GM13976 (cell line): Measurements from ENCODE around the gene NT5C2.

Experiments used
- DNase-seq: peaks from one replicate; pipeline ENCODE4 v3.0.0; 2012; ENCODE audit warnings: low spot score
- CTCF ChIP-seq: IDR thresholded peaks from 2 replicates; pipeline ENCODE4 v1.5.1; 2012; ENCODE audit warnings: borderline replicate concordance, mild to moderate bottlenecking; ENCODE audit not compliant: insufficient read depth; ENCODE audit errors: extremely low read depth, missing control alignments, control extremely low read depth
- in situ Hi-C: fragments of 300-500 bp; cut with MboI; formaldehyde crosslinking; loops from one replicate; pipeline ENCODE4 v1.12.0; 2022; ENCODE audit warnings: low sequenced_read_pairs, mixed read lengths, inconsistent platforms; ENCODE audit not compliant: unreplicated experiment

NT5C2 gene

GRCh38 chr10:103079100-103079499, 114.0 kb downstream of the NT5C2 start:
- no peak for TF ChIP-seq CTCF
- in situ Hi-C loops: no loop called here

DNA sequence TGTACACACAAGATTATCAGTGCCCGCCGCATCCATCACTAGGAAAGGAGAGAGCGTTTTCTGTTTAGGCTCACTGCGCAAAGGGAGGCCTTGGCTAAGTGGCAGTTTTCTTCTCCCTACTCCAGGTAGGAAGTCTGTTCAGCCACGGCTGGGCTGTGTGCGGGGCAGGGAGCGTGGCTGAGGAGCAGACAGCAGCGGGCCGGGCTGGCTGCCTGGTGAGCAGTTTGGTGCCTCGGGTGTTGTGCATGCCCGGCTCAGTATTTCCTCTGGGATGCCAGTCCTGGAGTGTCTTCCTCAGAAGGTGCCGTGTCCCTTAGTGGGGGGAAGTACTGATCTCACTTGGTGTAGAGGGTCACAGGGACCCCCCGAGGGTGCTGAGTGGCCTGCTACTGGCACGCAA, 114.4 kb downstream of the NT5C2 start:
- TF ChIP-seq CTCF: no peak
- DNase-seq: no peak
- in situ Hi-C loops: no loop called here

More at GRCh38 chr10:103079100-103079499, 114.0 kb downstream of the NT5C2 start:
- no peak for DNase-seq

DNA sequence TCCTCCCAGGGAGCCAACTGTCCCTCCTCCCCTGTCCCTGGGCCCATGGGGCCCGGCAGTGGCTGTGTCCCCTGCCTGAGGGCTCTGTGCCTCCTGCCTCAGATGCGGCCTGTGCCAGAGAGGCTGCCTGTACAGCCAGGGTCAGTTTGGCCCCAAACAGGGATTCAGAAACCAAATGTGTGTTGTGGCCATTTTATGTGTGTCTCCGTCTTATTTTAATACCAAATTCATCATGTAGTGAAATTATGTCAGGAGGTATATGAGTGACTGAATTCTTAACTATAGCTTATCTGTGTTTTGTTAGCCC, 114.8 kb downstream of the NT5C2 start:
- DNase-seq: no peak
- TF ChIP-seq CTCF: no peak
- in situ Hi-C loops: no loop called here

GRCh38 chr10:103077491-103078308, 115.4 kb downstream of the NT5C2 start:
- in situ Hi-C loops: no loop called here

DNA sequence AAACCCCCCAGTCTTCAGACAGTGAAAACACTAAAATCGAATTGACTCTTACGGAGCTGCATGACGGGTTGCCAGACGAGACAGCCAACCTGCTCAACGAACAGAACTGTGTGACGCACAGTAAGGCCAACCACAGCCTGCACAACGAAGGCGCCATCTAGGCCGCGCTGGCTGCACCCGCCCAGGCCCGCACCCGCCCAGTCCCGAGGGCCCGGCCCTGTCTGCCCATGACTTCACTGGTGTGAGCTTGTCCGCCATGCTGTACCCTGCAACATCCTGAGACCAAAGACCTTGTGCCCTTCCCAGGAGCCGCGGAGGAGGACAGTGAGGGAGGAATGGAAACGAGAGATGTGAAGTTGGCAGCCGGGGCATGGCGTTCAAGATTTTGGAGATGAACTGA, 116.1 kb downstream of the NT5C2 start:
- in situ Hi-C loops: no loop called here

More at GRCh38 chr10:103077491-103078308, 115.4 kb downstream of the NT5C2 start:
- no peak for TF ChIP-seq CTCF
- no peak for DNase-seq

DNA sequence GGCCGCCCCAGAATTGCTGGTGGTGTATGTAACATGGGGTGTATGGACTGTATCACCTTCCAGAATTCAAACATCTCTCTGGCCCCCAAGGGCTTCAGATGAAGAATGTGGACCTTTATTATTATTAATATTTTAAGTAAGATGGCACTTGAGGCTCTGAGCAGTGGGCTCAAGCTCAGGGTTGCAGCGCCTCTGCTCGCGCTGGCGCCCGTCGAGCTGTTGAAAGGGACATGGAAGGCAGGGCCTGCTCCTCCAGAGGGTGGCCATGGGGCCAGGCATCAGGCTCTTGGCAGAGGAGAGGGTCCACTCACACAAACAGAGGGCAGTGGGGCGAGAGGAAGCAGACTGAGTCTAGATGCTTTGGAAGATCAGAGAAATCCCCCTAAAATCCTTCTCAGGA, 120.2 kb downstream of the NT5C2 start:
- TF ChIP-seq CTCF: no peak

More for the DNA sequence above, 116.1 kb downstream of the NT5C2 start:
- TF ChIP-seq CTCF: no peak
- no peak for DNase-seq

More for the DNA sequence above, 120.2 kb downstream of the NT5C2 start:
- in situ Hi-C loops: no loop called here
- DNase-seq: no peak
